ENCODE results near the gene MZF1. TPM values are rescaled to one million over a fixed set of nuclear protein-coding genes. Genes with fewer than 3 reads are reported as not detected.
"Not testable (repeated sequence)": the region's sequence is repeated elsewhere in the genome, so short reads cannot be mapped to it uniquely, and the experiment has no call there.

MZF1 gene
- 10 to 100 TPM; 17.7 to 31.9 TPM for total RNA-seq
- 10 to 100 TPM in 1 of 2 donors, 1 to 10 TPM in 1; 6.3 to 81.5 TPM for polyA plus RNA-seq
- long read RNA-seq, donor 1, transcript MZF1-201 (6 exons, 2,905 nt), result minor isoform, 6 of 42 reads
- long read RNA-seq, donor 1, transcript MZF1-207 (1 exons, 2,683 nt), result major isoform, 12 of 42 reads
- long read RNA-seq, donor 1, partial matches to known transcripts, result 6 of 42 reads
- long read RNA-seq, donor 1, other reads (novel, unspliced or antisense), result 17 of 42 reads
- long read RNA-seq, donor 2, transcript MZF1-207 (1 exons, 2,683 nt), result major isoform, 9 of 26 reads
- long read RNA-seq, donor 2, partial matches to known transcripts, result 4 of 26 reads
- long read RNA-seq, donor 2, other reads (novel, unspliced or antisense), result 11 of 26 reads

GRCh38 chr19:58572818-58573657, at the start of gene MZF1:
MZF1 (minus strand) TSS chr19:58573335; CDS start chr19:58571389, 1,946 bp downstream.
- Histone ChIP-seq H3K27me3 (ENCODE audit: control insufficient read depth in 1 of 2, insufficient read depth in 2 of 2, low read length in 1 of 2) (no peaks in the 10 kb centered on the region), H3K4me1 (ENCODE audit: control insufficient read depth in 1 of 2, insufficient read depth in 2 of 2, low read length in 2 of 2) (no peaks in the 10 kb centered on the region), H3K36me3 (ENCODE audit: control insufficient read depth in 1 of 2, insufficient read depth in 2 of 2, low read length in 1 of 2) (no peaks in the 10 kb centered on the region), H3K27ac (ENCODE audit: low read depth in 1 of 2, low read length in 2 of 2) (peak within 1 kb of the TSS in 1 of 2 donors; percentile 81), H3K9me3 (ENCODE audit: control insufficient read depth, low read length) (no peaks in the 10 kb centered on the region), H3K4me3 (ENCODE audit: low read length in 2 of 2) (peak within 1 kb of the TSS; percentile 13 to 28)
- ATAC-seq (ENCODE audit: low FRiP score), result peak; percentile 92
- 1% methylated on average over 75 of the region's 75 CpGs for WGBS, 2 donors
- intact Hi-C loops (cut with DNase I), result loop anchor here in 1 of 2 donors (2.0 kb wide), 1 partner anchor 14 kb away; the partner anchor contains the start of gene UBE2M
- DNase-seq, result peak; percentile 100

- ATAC-seq (ENCODE audit: low FRiP score); H3K27me3 ChIP-seq (ENCODE audit: control insufficient read depth in 1 of 2, insufficient read depth in 2 of 2, low read length in 1 of 2); H3K27ac ChIP-seq (ENCODE audit: low read depth in 1 of 2, low read length in 2 of 2); H3K36me3 ChIP-seq (ENCODE audit: control insufficient read depth in 1 of 2, insufficient read depth in 2 of 2, low read length in 1 of 2); H3K9me3 ChIP-seq (ENCODE audit: control insufficient read depth, low read length); H3K4me1 ChIP-seq (ENCODE audit: control insufficient read depth in 1 of 2, insufficient read depth in 2 of 2, low read length in 2 of 2); H3K4me3 ChIP-seq (ENCODE audit: low read length in 2 of 2); intact Hi-C loops (cut with DNase I): not testable (repeated sequence)
- peak; percentile 52 to 77 for DNase-seq
- 87 to 92% methylated on average over 16 to 28 of the region's 28 CpGs for WGBS, 2 donors
Measured at GRCh38 chr19:58607213-58607612, 34.1 kb upstream of the MZF1 start.

GRCh38 chr19:58606251-58606896, 33.2 kb upstream of the MZF1 start:
- 64 to 77% methylated on average over 41 to 62 of the region's 62 CpGs for WGBS, 2 donors
- peak in 1 of 2 donors; percentile 74 for DNase-seq
- H3K4me1 ChIP-seq (ENCODE audit: control insufficient read depth in 1 of 2, insufficient read depth in 2 of 2, low read length in 2 of 2); H3K36me3 ChIP-seq (ENCODE audit: control insufficient read depth in 1 of 2, insufficient read depth in 2 of 2, low read length in 1 of 2); H3K27ac ChIP-seq (ENCODE audit: low read depth in 1 of 2, low read length in 2 of 2); H3K27me3 ChIP-seq (ENCODE audit: control insufficient read depth in 1 of 2, insufficient read depth in 2 of 2, low read length in 1 of 2); H3K9me3 ChIP-seq (ENCODE audit: control insufficient read depth, low read length); ATAC-seq (ENCODE audit: low FRiP score); H3K4me3 ChIP-seq (ENCODE audit: low read length in 2 of 2); intact Hi-C loops (cut with DNase I): not testable (repeated sequence)

- no peak overlapping the region for H3K4me3 ChIP-seq (ENCODE audit: low read length in 2 of 2)
- H3K4me1 ChIP-seq (ENCODE audit: control insufficient read depth in 1 of 2, insufficient read depth in 2 of 2, low read length in 2 of 2), result no peaks in the 10 kb centered on the region
- 89 to 93% methylated on average over 4 of the region's 4 CpGs for WGBS, 2 donors
- DNase-seq (peak; percentile 42 to 65), ATAC-seq (ENCODE audit: low FRiP score) (no peak)
- no peaks in the 10 kb centered on the region for H3K9me3 ChIP-seq (ENCODE audit: control insufficient read depth, low read length)
- intact Hi-C loops (cut with DNase I), result no loop called here
- no peaks in the 10 kb centered on the region for H3K36me3 ChIP-seq (ENCODE audit: control insufficient read depth in 1 of 2, insufficient read depth in 2 of 2, low read length in 1 of 2)
- H3K27ac ChIP-seq (ENCODE audit: low read depth in 1 of 2, low read length in 2 of 2), result no peak overlapping the region
- H3K27me3 ChIP-seq (ENCODE audit: control insufficient read depth in 1 of 2, insufficient read depth in 2 of 2, low read length in 1 of 2), result no peaks in the 10 kb centered on the region
Measured at GRCh38 chr19:58586133-58586765, 13.1 kb upstream of the MZF1 start.

GRCh38 chr19:58585442-58586132, 12.5 kb upstream of the MZF1 start:
- DNase-seq, result no peak
- no peaks in the 10 kb centered on the region for H3K36me3 ChIP-seq (ENCODE audit: control insufficient read depth in 1 of 2, insufficient read depth in 2 of 2, low read length in 1 of 2)
- WGBS, 2 donors, result 73 to 82% methylated on average over 6 of the region's 6 CpGs
- H3K4me3 ChIP-seq (ENCODE audit: low read length in 2 of 2), result no peak overlapping the region
- ATAC-seq (ENCODE audit: low FRiP score), result no peak
- no peaks in the 10 kb centered on the region for H3K4me1 ChIP-seq (ENCODE audit: control insufficient read depth in 1 of 2, insufficient read depth in 2 of 2, low read length in 2 of 2)
- no peak overlapping the region for H3K27ac ChIP-seq (ENCODE audit: low read depth in 1 of 2, low read length in 2 of 2)
- H3K27me3 ChIP-seq (ENCODE audit: control insufficient read depth in 1 of 2, insufficient read depth in 2 of 2, low read length in 1 of 2), result no peaks in the 10 kb centered on the region
- intact Hi-C loops (cut with DNase I), result no loop called here
- H3K9me3 ChIP-seq (ENCODE audit: control insufficient read depth, low read length), result no peaks in the 10 kb centered on the region

- no peak overlapping the region for H3K27ac ChIP-seq (ENCODE audit: low read depth in 1 of 2, low read length in 2 of 2)
- no peaks in the 10 kb centered on the region for H3K27me3 ChIP-seq (ENCODE audit: control insufficient read depth in 1 of 2, insufficient read depth in 2 of 2, low read length in 1 of 2)
- H3K9me3 ChIP-seq (ENCODE audit: control insufficient read depth, low read length), result no peaks in the 10 kb centered on the region
- intact Hi-C loops (cut with DNase I), result no loop called here
- H3K36me3 ChIP-seq (ENCODE audit: control insufficient read depth in 1 of 2, insufficient read depth in 2 of 2, low read length in 1 of 2), result no peaks in the 10 kb centered on the region
- DNase-seq (no peak), ATAC-seq (ENCODE audit: low FRiP score) (no peak)
- H3K4me3 ChIP-seq (ENCODE audit: low read length in 2 of 2), result no peak overlapping the region
- H3K4me1 ChIP-seq (ENCODE audit: control insufficient read depth in 1 of 2, insufficient read depth in 2 of 2, low read length in 2 of 2), result no peaks in the 10 kb centered on the region
- 84 to 85% methylated on average over 9 of the region's 9 CpGs for WGBS, 2 donors
Measured at GRCh38 chr19:58584498-58585441, 11.6 kb upstream of the MZF1 start.

GRCh38 chr19:58582985-58583384, 9.8 kb upstream of the MZF1 start:
- H3K9me3 ChIP-seq (ENCODE audit: control insufficient read depth, low read length), result no peaks in the 10 kb centered on the region
- intact Hi-C loops (cut with DNase I), result no loop called here
- no peaks in the 10 kb centered on the region for H3K36me3 ChIP-seq (ENCODE audit: control insufficient read depth in 1 of 2, insufficient read depth in 2 of 2, low read length in 1 of 2)
- H3K4me1 ChIP-seq (ENCODE audit: control insufficient read depth in 1 of 2, insufficient read depth in 2 of 2, low read length in 2 of 2), result no peaks in the 10 kb centered on the region
- H3K27ac ChIP-seq (ENCODE audit: low read depth in 1 of 2, low read length in 2 of 2), result no peak overlapping the region
- DNase-seq (peak in 1 of 2 donors; percentile 41), ATAC-seq (ENCODE audit: low FRiP score) (no peak)
- H3K27me3 ChIP-seq (ENCODE audit: control insufficient read depth in 1 of 2, insufficient read depth in 2 of 2, low read length in 1 of 2), result no peaks in the 10 kb centered on the region
- WGBS, 2 donors, result 94 to 96% methylated on average over 6 of the region's 6 CpGs
- H3K4me3 ChIP-seq (ENCODE audit: low read length in 2 of 2), result no peak overlapping the region

All from aorta (tissue), 5 donors.